Medulla oblongata (tissue), 1 donor: ENCODE data around the gene CCDC18.
"Not testable (repeated sequence)": the region's sequence is repeated elsewhere in the genome, so short reads cannot be mapped to it uniquely, and the experiment has no call there.

Source experiments
- DNase-seq: peaks from one replicate; pipeline ENCODE4 v3.0.0-alpha.2; 2015; ENCODE audit errors: extremely low spot score

Gene CCDC18

GRCh38 chr1:93180723-93181613, at the start of gene CCDC18:
Gene CCDC18 (plus strand): TSS chr1:93180724. CDS start chr1:93183362, 2,638 bp downstream.
- DNase-seq, result peak; percentile 12

GRCh38 chr1:93132638-93133037, 47.9 kb upstream of the CCDC18 start:
- no peak for DNase-seq

- DNase-seq, result no peak
Observed at GRCh38 chr1:93136445-93136844, 44.1 kb upstream of the CCDC18 start.

GRCh38 chr1:93137604-93138292, 42.8 kb upstream of the CCDC18 start:
- DNase-seq, result no peak

- no peak for DNase-seq
Observed at GRCh38 chr1:93140106-93140505, 40.4 kb upstream of the CCDC18 start.

GRCh38 chr1:93142161-93142560, 38.4 kb upstream of the CCDC18 start:
- DNase-seq, result no peak

- DNase-seq, result no peak
Observed at GRCh38 chr1:93143136-93143535, 37.4 kb upstream of the CCDC18 start.

GRCh38 chr1:93143769-93144168, 36.8 kb upstream of the CCDC18 start:
- no peak for DNase-seq

GRCh38 chr1:93148001-93148400, 32.5 kb upstream of the CCDC18 start:
- DNase-seq, result no peak

GRCh38 chr1:93150729-93151128, 29.8 kb upstream of the CCDC18 start:
- no peak for DNase-seq

GRCh38 chr1:93151474-93151873, 29.1 kb upstream of the CCDC18 start:
- no peak for DNase-seq

- no peak for DNase-seq
Observed at GRCh38 chr1:93152835-93153234, 27.7 kb upstream of the CCDC18 start.

GRCh38 chr1:93154898-93155297, 25.6 kb upstream of the CCDC18 start:
- no peak for DNase-seq

GRCh38 chr1:93155335-93155734, 25.2 kb upstream of the CCDC18 start:
- DNase-seq, result no peak

GRCh38 chr1:93159337-93159736, 21.2 kb upstream of the CCDC18 start:
- no peak for DNase-seq

- DNase-seq, result not testable (repeated sequence)
Observed at GRCh38 chr1:93163314-93163713, 17.2 kb upstream of the CCDC18 start.

- DNase-seq, result no peak
Observed at GRCh38 chr1:93164816-93165215, 15.7 kb upstream of the CCDC18 start.

- DNase-seq, result not testable (repeated sequence)
Observed at GRCh38 chr1:93165895-93166294, 14.6 kb upstream of the CCDC18 start.

- no peak for DNase-seq
Observed at GRCh38 chr1:93167006-93167405, 13.5 kb upstream of the CCDC18 start.

GRCh38 chr1:93170141-93170678, 10.3 kb upstream of the CCDC18 start:
- not testable (repeated sequence) for DNase-seq

GRCh38 chr1:93171549-93172034, 8.9 kb upstream of the CCDC18 start:
- no peak for DNase-seq

- DNase-seq, result no peak
Observed at GRCh38 chr1:93172778-93173177, 7.7 kb upstream of the CCDC18 start.
